Measurements from ENCODE around the gene CA11.

The CA11 gene

DNA sequence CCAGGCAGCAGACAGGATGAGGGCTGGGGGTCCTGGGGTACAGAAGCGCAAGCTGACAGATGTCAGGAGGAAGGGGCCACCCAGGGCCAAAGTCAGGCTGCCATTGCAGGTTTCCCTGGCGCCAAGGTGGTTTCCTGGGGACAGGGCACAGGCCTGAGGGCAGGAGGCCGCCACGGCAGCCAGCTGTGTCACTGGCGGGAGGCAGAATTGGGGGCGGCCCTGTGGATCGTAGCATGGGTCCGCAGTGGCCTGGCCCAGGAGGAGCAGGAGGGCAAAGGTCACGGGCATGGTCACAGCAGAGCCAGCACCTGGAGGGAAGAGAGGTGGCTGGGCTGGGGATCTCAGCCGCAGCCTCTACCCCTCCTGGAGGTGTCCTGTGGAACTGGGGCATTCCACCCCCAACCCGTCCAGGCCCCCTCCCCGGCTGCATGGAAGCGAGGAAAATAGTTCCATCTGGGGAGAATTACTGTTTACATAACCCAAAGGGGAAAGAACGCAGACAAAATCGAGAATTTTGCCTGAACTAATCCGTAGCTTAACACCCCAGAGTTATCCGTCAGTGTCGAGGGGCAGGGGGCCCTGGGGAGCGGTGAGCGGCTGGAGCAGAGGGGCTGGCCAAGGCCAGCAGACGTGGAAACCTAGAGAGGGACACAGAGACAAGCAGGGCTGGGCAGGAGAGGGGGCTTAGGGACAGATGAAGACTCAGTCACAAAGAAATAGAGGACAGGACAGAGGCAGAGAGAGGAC is 24.9 kb upstream of the CA11 start:
- Histone ChIP-seq H3K4me3 (replicated peaks; ENCODE audit: insufficient read depth, low read length) (no peak overlapping the region), H3K27ac (replicated peaks) (no peak overlapping the region), H3K27me3 (ENCODE audit: insufficient read depth, poor library complexity, severe bottlenecking) (no peaks in the 10 kb centered on the region)
- TF ChIP-seq, protein P1, sequence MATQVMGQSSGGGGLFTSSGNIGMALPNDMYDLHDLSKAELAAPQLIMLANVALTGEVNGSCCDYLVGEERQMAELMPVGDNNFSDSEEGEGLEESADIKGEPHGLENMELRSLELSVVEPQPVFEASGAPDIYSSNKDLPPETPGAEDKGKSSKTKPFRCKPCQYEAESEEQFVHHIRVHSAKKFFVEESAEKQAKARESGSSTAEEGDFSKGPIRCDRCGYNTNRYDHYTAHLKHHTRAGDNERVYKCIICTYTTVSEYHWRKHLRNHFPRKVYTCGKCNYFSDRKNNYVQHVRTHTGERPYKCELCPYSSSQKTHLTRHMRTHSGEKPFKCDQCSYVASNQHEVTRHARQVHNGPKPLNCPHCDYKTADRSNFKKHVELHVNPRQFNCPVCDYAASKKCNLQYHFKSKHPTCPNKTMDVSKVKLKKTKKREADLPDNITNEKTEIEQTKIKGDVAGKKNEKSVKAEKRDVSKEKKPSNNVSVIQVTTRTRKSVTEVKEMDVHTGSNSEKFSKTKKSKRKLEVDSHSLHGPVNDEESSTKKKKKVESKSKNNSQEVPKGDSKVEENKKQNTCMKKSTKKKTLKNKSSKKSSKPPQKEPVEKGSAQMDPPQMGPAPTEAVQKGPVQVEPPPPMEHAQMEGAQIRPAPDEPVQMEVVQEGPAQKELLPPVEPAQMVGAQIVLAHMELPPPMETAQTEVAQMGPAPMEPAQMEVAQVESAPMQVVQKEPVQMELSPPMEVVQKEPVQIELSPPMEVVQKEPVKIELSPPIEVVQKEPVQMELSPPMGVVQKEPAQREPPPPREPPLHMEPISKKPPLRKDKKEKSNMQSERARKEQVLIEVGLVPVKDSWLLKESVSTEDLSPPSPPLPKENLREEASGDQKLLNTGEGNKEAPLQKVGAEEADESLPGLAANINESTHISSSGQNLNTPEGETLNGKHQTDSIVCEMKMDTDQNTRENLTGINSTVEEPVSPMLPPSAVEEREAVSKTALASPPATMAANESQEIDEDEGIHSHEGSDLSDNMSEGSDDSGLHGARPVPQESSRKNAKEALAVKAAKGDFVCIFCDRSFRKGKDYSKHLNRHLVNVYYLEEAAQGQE (IDR thresholded peaks at IDR 0.05; ENCODE audit: insufficient replicate concordance, low read depth): no peak
- TF ChIP-seq GABPA (IDR thresholded peaks at IDR 0.05; ENCODE audit: low read depth): no peak
- TF ChIP-seq, protein P2, sequence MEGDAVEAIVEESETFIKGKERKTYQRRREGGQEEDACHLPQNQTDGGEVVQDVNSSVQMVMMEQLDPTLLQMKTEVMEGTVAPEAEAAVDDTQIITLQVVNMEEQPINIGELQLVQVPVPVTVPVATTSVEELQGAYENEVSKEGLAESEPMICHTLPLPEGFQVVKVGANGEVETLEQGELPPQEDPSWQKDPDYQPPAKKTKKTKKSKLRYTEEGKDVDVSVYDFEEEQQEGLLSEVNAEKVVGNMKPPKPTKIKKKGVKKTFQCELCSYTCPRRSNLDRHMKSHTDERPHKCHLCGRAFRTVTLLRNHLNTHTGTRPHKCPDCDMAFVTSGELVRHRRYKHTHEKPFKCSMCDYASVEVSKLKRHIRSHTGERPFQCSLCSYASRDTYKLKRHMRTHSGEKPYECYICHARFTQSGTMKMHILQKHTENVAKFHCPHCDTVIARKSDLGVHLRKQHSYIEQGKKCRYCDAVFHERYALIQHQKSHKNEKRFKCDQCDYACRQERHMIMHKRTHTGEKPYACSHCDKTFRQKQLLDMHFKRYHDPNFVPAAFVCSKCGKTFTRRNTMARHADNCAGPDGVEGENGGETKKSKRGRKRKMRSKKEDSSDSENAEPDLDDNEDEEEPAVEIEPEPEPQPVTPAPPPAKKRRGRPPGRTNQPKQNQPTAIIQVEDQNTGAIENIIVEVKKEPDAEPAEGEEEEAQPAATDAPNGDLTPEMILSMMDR (IDR thresholded peaks at IDR 0.05; ENCODE audit: insufficient read depth, low read length): no peak
- TF ChIP-seq SPI1 (IDR thresholded peaks at IDR 0.05; ENCODE audit: borderline replicate concordance, low read depth): no peak
- TF ChIP-seq POLR2AphosphoS5 (IDR thresholded peaks at IDR 0.05; ENCODE audit: low read depth): no peak
- no peak for DNase-seq (ENCODE audit: low read depth in 1 of 2, low spot score in 1 of 2)

DNA sequence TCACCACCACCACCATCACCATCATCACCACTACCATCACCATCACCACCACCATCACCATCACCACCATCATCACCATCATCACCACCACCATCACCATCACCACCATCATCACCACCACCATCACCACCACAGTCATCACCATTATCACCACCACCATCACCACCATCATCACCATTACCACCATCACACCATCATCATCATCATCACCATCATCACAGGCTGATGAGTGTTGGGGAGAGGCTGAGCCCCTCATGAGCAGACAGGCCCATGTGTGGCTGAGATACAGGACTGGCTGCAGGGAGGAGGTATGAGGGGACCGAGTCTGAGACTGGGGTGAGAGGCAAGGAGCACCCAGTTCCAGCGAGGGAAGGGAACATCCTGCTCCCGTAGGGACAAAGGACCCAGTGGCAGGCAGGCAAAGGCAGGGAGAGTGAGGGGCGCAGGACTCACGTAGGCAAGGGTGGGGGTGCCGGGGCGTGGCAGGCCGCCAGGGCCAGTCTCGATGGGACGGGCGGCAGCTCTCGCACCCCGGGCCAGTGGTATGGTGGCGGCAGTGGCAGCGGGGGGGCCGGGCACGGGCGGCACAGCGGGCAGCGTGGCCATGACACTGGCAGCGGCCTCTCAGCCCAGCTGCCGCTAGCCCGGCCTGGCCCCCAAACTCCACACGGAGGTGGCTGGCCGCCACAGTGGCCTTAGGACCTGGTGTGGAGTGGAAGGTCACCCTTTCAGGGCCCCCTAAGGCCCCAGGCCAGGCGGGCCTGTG is 24.1 kb upstream of the CA11 start:
- H3K4me3 ChIP-seq (replicated peaks; ENCODE audit: insufficient read depth, low read length): no peak overlapping the region
- no peak overlapping the region for H3K27ac ChIP-seq (replicated peaks)
- H3K27me3 ChIP-seq (ENCODE audit: insufficient read depth, poor library complexity, severe bottlenecking): no peaks in the 10 kb centered on the region
- DNase-seq (ENCODE audit: low read depth in 1 of 2, low spot score in 1 of 2): no peak
- TF ChIP-seq, protein P1 (IDR thresholded peaks at IDR 0.05; ENCODE audit: insufficient replicate concordance, low read depth): no peak
- no peak for TF ChIP-seq POLR2AphosphoS5 (IDR thresholded peaks at IDR 0.05; ENCODE audit: low read depth)
- TF ChIP-seq, protein P2 (IDR thresholded peaks at IDR 0.05; ENCODE audit: insufficient read depth, low read length): no peak
- no peak for TF ChIP-seq GABPA (IDR thresholded peaks at IDR 0.05; ENCODE audit: low read depth)
- no peak for TF ChIP-seq SPI1 (IDR thresholded peaks at IDR 0.05; ENCODE audit: borderline replicate concordance, low read depth)

DNA sequence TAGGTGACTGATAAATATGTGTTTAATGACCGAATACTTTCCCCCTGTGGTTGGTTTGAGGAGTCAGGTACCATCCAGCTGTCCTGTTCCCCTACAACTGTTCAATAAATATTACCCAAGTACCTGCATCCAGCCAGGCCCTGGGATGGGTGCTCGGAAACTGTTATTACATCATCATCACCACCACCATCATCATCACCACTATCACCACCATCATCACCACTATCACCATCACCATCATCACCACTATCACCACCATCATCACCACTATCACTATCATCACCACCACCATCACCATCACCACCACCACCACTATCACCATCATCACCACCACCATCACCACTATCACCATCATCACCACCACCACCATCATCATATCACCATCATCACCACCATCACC is 22.8 kb upstream of the CA11 start:
- no peaks in the 10 kb centered on the region for H3K27me3 ChIP-seq (ENCODE audit: insufficient read depth, poor library complexity, severe bottlenecking)
- TF ChIP-seq, protein P2 (IDR thresholded peaks at IDR 0.05; ENCODE audit: insufficient read depth, low read length): no peak
- no peak for TF ChIP-seq POLR2AphosphoS5 (IDR thresholded peaks at IDR 0.05; ENCODE audit: low read depth)
- TF ChIP-seq SPI1 (IDR thresholded peaks at IDR 0.05; ENCODE audit: borderline replicate concordance, low read depth): no peak
- TF ChIP-seq, protein P1 (IDR thresholded peaks at IDR 0.05; ENCODE audit: insufficient replicate concordance, low read depth): no peak
- TF ChIP-seq GABPA (IDR thresholded peaks at IDR 0.05; ENCODE audit: low read depth): no peak
- no peak overlapping the region for H3K27ac ChIP-seq (replicated peaks)
- no peak overlapping the region for H3K4me3 ChIP-seq (replicated peaks; ENCODE audit: insufficient read depth, low read length)
- DNase-seq (ENCODE audit: low read depth in 1 of 2, low spot score in 1 of 2): no peak
